NB4 (cell line): Measurements from ENCODE around the gene ZNF44.
"Not testable (repeated sequence)": the region's sequence is repeated elsewhere in the genome, so short reads cannot be mapped to it uniquely, and the experiment has no call there.

Experiments used
- DNase-seq: peaks from one replicate; pipeline ENCODE4 v3.0.0; 2010; ENCODE audit warnings: low read depth
- H3K4me3 ChIP-seq: one replicate; pipeline ENCODE4 v1.5.1; 2011; ENCODE audit warnings: mild to moderate bottlenecking, low read depth, low read length, moderate library complexity
- CTCF ChIP-seq: IDR thresholded peaks from one replicate; pipeline ENCODE4 v1.5.1; 2012; ENCODE audit warnings: low read depth, low read length
- MAX ChIP-seq: IDR thresholded peaks from 2 replicates; pipeline ENCODE4 v1.6.1; 2011; ENCODE audit warnings: low read depth, low read length
- MYC ChIP-seq: IDR thresholded peaks from 2 replicates; pipeline ENCODE4 v1.6.1; 2011; ENCODE audit warnings: low read depth, low read length
- POLR2A ChIP-seq: IDR thresholded peaks from 2 replicates; pipeline ENCODE4 v1.6.1; 2011; ENCODE audit warnings: mild to moderate bottlenecking; ENCODE audit not compliant: insufficient read length; ENCODE audit errors: extremely low read depth

ZNF44 gene

GRCh38 chr19:12318782-12319413, 24.2 kb upstream of the ZNF44 start:
- TF ChIP-seq POLR2A, result no peak
- no peak for TF ChIP-seq MYC
- no peak overlapping the region for H3K4me3 ChIP-seq
- DNase-seq, result no peak

- TF ChIP-seq CTCF (no peak), MYC (no peak), POLR2A (no peak), MAX (no peak)
- no peak for DNase-seq
- H3K4me3 ChIP-seq, result no peak overlapping the region
Observed at GRCh38 chr19:12314553-12314952, 19.9 kb upstream of the ZNF44 start.

- not testable (repeated sequence) for H3K4me3 ChIP-seq, DNase-seq
Observed at GRCh38 chr19:12308891-12309290, 14.2 kb upstream of the ZNF44 start.

GRCh38 chr19:12295191-12295590, 508 bp upstream of the ZNF44 start:
- no peak for DNase-seq
- TF ChIP-seq MYC, result no peak
- TF ChIP-seq POLR2A, result no peak
- no peak for TF ChIP-seq CTCF
- no peak for TF ChIP-seq MAX
- peak overlapping the region; percentile 83 for H3K4me3 ChIP-seq

GRCh38 chr19:12293777-12294248, 870 bp downstream of the ZNF44 start:
- DNase-seq, result peak; percentile 86

GRCh38 chr19:12289790-12290065, 5.0 kb downstream of the ZNF44 start:
- DNase-seq, result no peak
- TF ChIP-seq MAX (no peak), CTCF (no peak)
- H3K4me3 ChIP-seq, result no peak overlapping the region

More at GRCh38 chr19:12293777-12294248, 870 bp downstream of the ZNF44 start:
- TF ChIP-seq MAX (peak; percentile 30; the same call in 1 of the 2 replicates), POLR2A (no peak), MYC (peak; percentile 48; the same call in 1 of the 2 replicates), CTCF (no peak)
- peak overlapping the region; percentile 83 for H3K4me3 ChIP-seq

- DNase-seq, result no peak
- TF ChIP-seq MYC (no peak), MAX (no peak), POLR2A (no peak), CTCF (no peak)
Observed at GRCh38 chr19:12287958-12288500, 6.7 kb downstream of the ZNF44 start.

More at GRCh38 chr19:12287958-12288500, 6.7 kb downstream of the ZNF44 start:
- H3K4me3 ChIP-seq, result no peak overlapping the region
